ENCODE results near the gene FCHSD1. TPM values are rescaled to one million over a fixed set of nuclear protein-coding genes. Genes with fewer than 3 reads are reported as not detected.

Gene FCHSD1
- total RNA-seq, 2 donors from 2014 or later = 42.6 to 47.0 TPM

GRCh38 chr5:141634720-141635119 is 16.5 kb downstream of the FCHSD1 start:
- Histone ChIP-seq H3K4me1 (ENCODE audit: control insufficient read depth in 1 of 2, low read depth in 2 of 2) (peaks cover 9 to 31% of the 10 kb centered on the region in 2 donors), H3K27me3 (replicated peaks; ENCODE audit: insufficient read depth) (no peaks in the 10 kb centered on the region), H3K4me3 (no peak overlapping the region), H3K27ac (no peak overlapping the region), H3K36me3 (peaks cover 3% of the 10 kb centered on the region), H3K9me3 (no peaks in the 10 kb centered on the region)
- no peak for TF ChIP-seq CTCF (IDR thresholded peaks at IDR 0.05)
- ATAC-seq (ENCODE audit: insufficient number of reproducible peaks, low FRiP score, low read depth) (no peak), DNase-seq (ENCODE audit: low spot score) (no peak)

- peaks cover 9% of the 10 kb centered on the region for H3K36me3 ChIP-seq
- H3K27me3 ChIP-seq (replicated peaks; ENCODE audit: insufficient read depth) = no peaks in the 10 kb centered on the region
- no peak overlapping the region for H3K4me3 ChIP-seq
- no peak for TF ChIP-seq CTCF (IDR thresholded peaks at IDR 0.05)
- H3K27ac ChIP-seq = no peak overlapping the region
- DNase-seq (ENCODE audit: low spot score) (no peak), ATAC-seq (ENCODE audit: insufficient number of reproducible peaks, low FRiP score, low read depth) (no peak)
- no peaks in the 10 kb centered on the region for H3K9me3 ChIP-seq
- peaks cover 9 to 31% of the 10 kb centered on the region in 2 donors for H3K4me1 ChIP-seq (ENCODE audit: control insufficient read depth in 1 of 2, low read depth in 2 of 2)
Observed at GRCh38 chr5:141633871-141634561, 17.2 kb downstream of the FCHSD1 start.

GRCh38 chr5:141632650-141633049 is 18.6 kb downstream of the FCHSD1 start:
- Histone ChIP-seq H3K4me1 (ENCODE audit: control insufficient read depth in 1 of 2, low read depth in 2 of 2) (peaks cover 9 to 26% of the 10 kb centered on the region in 2 donors), H3K36me3 (peaks cover 23% of the 10 kb centered on the region), H3K9me3 (no peaks in the 10 kb centered on the region), H3K27ac (no peak overlapping the region), H3K27me3 (replicated peaks; ENCODE audit: insufficient read depth) (no peaks in the 10 kb centered on the region), H3K4me3 (no peak overlapping the region)
- DNase-seq (ENCODE audit: low spot score) = no peak
- ATAC-seq (ENCODE audit: insufficient number of reproducible peaks, low FRiP score, low read depth) = no peak
- TF ChIP-seq CTCF (IDR thresholded peaks at IDR 0.05) = no peak

GRCh38 chr5:141630570-141631140 is 20.6 kb downstream of the FCHSD1 start:
- Histone ChIP-seq H3K4me1 (ENCODE audit: control insufficient read depth in 1 of 2, low read depth in 2 of 2) (peaks cover 6 to 19% of the 10 kb centered on the region in 2 donors), H3K9me3 (no peaks in the 10 kb centered on the region), H3K27me3 (replicated peaks; ENCODE audit: insufficient read depth) (no peaks in the 10 kb centered on the region), H3K27ac (no peak overlapping the region), H3K4me3 (no peak overlapping the region), H3K36me3 (peaks cover 34% of the 10 kb centered on the region)
- DNase-seq (ENCODE audit: low spot score) (no peak), ATAC-seq (ENCODE audit: insufficient number of reproducible peaks, low FRiP score, low read depth) (no peak)
- no peak for TF ChIP-seq CTCF (IDR thresholded peaks at IDR 0.05)

- H3K27ac ChIP-seq = no peak overlapping the region
- H3K9me3 ChIP-seq = no peaks in the 10 kb centered on the region
- no peak for TF ChIP-seq CTCF (IDR thresholded peaks at IDR 0.05)
- no peaks in the 10 kb centered on the region for H3K27me3 ChIP-seq (replicated peaks; ENCODE audit: insufficient read depth)
- no peak for DNase-seq (ENCODE audit: low spot score)
- H3K36me3 ChIP-seq = peaks cover 48% of the 10 kb centered on the region
- H3K4me1 ChIP-seq (ENCODE audit: control insufficient read depth in 1 of 2, low read depth in 2 of 2) = no peaks in the 10 kb centered on the region
- H3K4me3 ChIP-seq = no peak overlapping the region
- no peak for ATAC-seq (ENCODE audit: insufficient number of reproducible peaks, low FRiP score, low read depth)
Observed at GRCh38 chr5:141628175-141628788, 22.9 kb downstream of the FCHSD1 start.

All from thoracic aorta (tissue), 2 donors.